GM12878 (cell line): ENCODE results near the gene CCDC12.

Experiments
- FOXM1 ChIP-seq: IDR thresholded peaks from 2 replicates; pipeline ENCODE4 v1.6.1; 2012; ENCODE audit warnings: low read depth, mild to moderate bottlenecking, inconsistent platforms, low read length, moderate library complexity
- JUNB ChIP-seq: IDR thresholded peaks from 2 replicates; pipeline ENCODE4 v1.6.1; 2016; ENCODE audit warnings: antibody characterized with exemption, mild to moderate bottlenecking
- MYC ChIP-seq: IDR thresholded peaks from 2 replicates; pipeline ENCODE4 v1.6.1; 2011; ENCODE audit warnings: mild to moderate bottlenecking, low read length, moderate library complexity, inconsistent platforms; ENCODE audit not compliant: insufficient read depth, insufficient replicate concordance, insufficient read length, severe bottlenecking
- POLR2A ChIP-seq: IDR thresholded peaks from 2 replicates; pipeline ENCODE4 v1.6.1; 2011; ENCODE audit warnings: low read depth, mild to moderate bottlenecking, low read length
- SPI1 ChIP-seq: IDR thresholded peaks from 2 replicates; pipeline ENCODE4 v1.6.1; 2011; ENCODE audit warnings: low read depth, mild to moderate bottlenecking, low read length, moderate library complexity, borderline replicate concordance; ENCODE audit not compliant: insufficient read depth
- TF ChIP-seq, protein P1 (sequence below): IDR thresholded peaks from 2 replicates; pipeline ENCODE4 v1.6.1; 2011; ENCODE audit warnings: low read depth, low read length, improper control_type of control experiment, borderline replicate concordance
- TF ChIP-seq, protein P2 (sequence below), 3 experiments: IDR thresholded peaks in 2 of 3; conservative IDR thresholded peaks in 1 of 3; 2 replicates each; pipeline ENCODE4 v1.5.1; 2011; ENCODE audit warnings: low read depth in 3 of 3, low read length in 3 of 3, mild to moderate bottlenecking in 3 of 3, control low read depth in 2 of 3, moderate library complexity in 2 of 3, inconsistent platforms in 1 of 3, mixed read lengths in 1 of 3; ENCODE audit not compliant: control insufficient read depth in 2 of 3, insufficient read depth in 1 of 3; ENCODE audit errors: extremely low read depth in 1 of 3

DNA sequence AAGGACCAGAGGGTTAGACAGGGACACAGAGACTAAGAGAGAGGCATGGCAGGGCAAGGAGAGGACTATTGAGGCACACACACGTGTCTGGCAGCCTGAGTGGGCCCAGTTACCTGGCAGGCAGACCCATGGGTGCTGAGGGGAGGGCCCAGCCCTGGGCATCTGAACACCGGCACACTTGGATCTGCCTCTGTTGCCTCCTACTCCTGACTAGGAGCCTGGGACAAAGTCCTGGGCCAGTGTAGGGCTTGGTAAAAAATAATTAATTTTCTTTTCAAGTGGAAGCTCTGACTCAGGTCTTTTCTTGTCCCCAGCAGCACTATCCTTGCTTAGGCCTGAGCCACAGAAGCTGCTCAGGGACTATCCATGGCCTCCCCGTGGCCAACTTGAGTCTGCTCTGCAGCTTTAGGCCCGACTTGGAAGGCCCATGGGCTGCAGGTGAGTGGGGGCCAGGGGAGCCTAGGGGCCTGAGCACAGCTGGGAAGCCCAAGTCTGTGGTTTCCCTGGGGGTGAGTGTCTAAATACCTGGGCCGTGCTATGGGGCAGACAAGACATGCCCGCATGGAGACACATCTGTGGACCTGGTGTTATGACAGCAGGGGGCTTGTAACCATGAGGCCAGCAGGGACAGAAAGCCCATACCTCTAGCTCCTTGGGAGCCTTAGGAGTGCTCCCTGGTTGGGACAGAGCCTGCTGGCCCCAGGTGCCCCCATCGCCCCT is 99.0 kb downstream of the CCDC12 start, which contains the start of gene PTH1R:
- TF ChIP-seq SPI1 (no peak), JUNB (no peak), POLR2A (no peak), FOXM1 (no peak), MYC (no peak)
- TF ChIP-seq, protein P1, sequence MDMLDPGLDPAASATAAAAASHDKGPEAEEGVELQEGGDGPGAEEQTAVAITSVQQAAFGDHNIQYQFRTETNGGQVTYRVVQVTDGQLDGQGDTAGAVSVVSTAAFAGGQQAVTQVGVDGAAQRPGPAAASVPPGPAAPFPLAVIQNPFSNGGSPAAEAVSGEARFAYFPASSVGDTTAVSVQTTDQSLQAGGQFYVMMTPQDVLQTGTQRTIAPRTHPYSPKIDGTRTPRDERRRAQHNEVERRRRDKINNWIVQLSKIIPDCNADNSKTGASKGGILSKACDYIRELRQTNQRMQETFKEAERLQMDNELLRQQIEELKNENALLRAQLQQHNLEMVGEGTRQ: no peak
- TF ChIP-seq, protein P2, sequence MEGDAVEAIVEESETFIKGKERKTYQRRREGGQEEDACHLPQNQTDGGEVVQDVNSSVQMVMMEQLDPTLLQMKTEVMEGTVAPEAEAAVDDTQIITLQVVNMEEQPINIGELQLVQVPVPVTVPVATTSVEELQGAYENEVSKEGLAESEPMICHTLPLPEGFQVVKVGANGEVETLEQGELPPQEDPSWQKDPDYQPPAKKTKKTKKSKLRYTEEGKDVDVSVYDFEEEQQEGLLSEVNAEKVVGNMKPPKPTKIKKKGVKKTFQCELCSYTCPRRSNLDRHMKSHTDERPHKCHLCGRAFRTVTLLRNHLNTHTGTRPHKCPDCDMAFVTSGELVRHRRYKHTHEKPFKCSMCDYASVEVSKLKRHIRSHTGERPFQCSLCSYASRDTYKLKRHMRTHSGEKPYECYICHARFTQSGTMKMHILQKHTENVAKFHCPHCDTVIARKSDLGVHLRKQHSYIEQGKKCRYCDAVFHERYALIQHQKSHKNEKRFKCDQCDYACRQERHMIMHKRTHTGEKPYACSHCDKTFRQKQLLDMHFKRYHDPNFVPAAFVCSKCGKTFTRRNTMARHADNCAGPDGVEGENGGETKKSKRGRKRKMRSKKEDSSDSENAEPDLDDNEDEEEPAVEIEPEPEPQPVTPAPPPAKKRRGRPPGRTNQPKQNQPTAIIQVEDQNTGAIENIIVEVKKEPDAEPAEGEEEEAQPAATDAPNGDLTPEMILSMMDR (IDR thresholded peaks at IDR 0.05 in 2 of 3, conservative IDR thresholded peaks at IDR 0.05 in 1 of 3; ENCODE audit: control insufficient read depth in 2 of 3, extremely low read depth in 1 of 3, insufficient read depth in 1 of 3, low read depth in 3 of 3, low read length in 3 of 3): no peak
